WTC11 (cell line): ENCODE data around the gene SLC44A5. TPM values are rescaled to one million over a fixed set of nuclear protein-coding genes. Genes with fewer than 3 reads are reported as not detected.

Experiments
- ATAC-seq: fragments of 200-7000 bp; cut with Tn5 transposase; 2 replicates; pipeline ENCODE4 v1.10.0; 2021; ENCODE audit warnings: mild to moderate bottlenecking, moderate library complexity
- CTCF ChIA-PET: fragments of 300-600 bp; sonication (Branson Sonifier 250); formaldehyde crosslinking; loops from one replicate; lab custom pipeline; 2021; ENCODE audit warnings: antibody characterized with exemption; lab: Charles Lee
- POLR2A ChIA-PET: fragments of 350-600 bp; sonication (Branson Sonifier 250); formaldehyde crosslinking; loops from one replicate; lab custom pipeline; 2021; ENCODE audit warnings: antibody characterized with exemption; lab: Charles Lee
- DNase-seq: peaks from one replicate; pipeline ENCODE4 v3.0.0; 2021; ENCODE audit warnings: low spot score
- H3K27ac Mint-ChIP-seq: 2 replicates; pipeline ENCODE4 v1.8.0; 2021; ENCODE audit warnings: mixed read lengths
- H3K27me3 Mint-ChIP-seq: 2 replicates; pipeline ENCODE4 v1.8.0; 2021; ENCODE audit warnings: low read depth, mild to moderate bottlenecking, moderate library complexity, mixed read lengths
- H3K36me3 Mint-ChIP-seq: 2 replicates; pipeline ENCODE4 v1.8.0; 2021; ENCODE audit warnings: mixed read lengths
- H3K4me1 Mint-ChIP-seq: 2 replicates; pipeline ENCODE4 v1.8.0; 2022; ENCODE audit warnings: mixed read lengths
- H3K4me3 Mint-ChIP-seq: 2 replicates; pipeline ENCODE4 v1.8.0; 2021; ENCODE audit warnings: mild to moderate bottlenecking, moderate library complexity, mixed read lengths
- H3K9me3 Mint-ChIP-seq: 2 replicates; pipeline ENCODE4 v1.8.0; 2021; ENCODE audit warnings: mixed read lengths
- ETV6 ChIP-seq: sonication (generic); formaldehyde crosslinking; IDR thresholded peaks from 2 replicates; pipeline ENCODE4 v1.8.1; 2022; ENCODE audit warnings: mild to moderate bottlenecking, missing genetic modification reagents
- FOXK1 ChIP-seq: sonication (generic); formaldehyde crosslinking; IDR thresholded peaks from 2 replicates; pipeline ENCODE4 v1.8.0; 2022; ENCODE audit warnings: mild to moderate bottlenecking, moderate library complexity, missing genetic modification reagents
- MYBL2 ChIP-seq: sonication (generic); formaldehyde crosslinking; IDR thresholded peaks from 2 replicates; pipeline ENCODE4 v1.8.1; 2023; ENCODE audit warnings: mild to moderate bottlenecking, moderate library complexity, missing genetic modification reagents
- NFE2L1 ChIP-seq: sonication (generic); formaldehyde crosslinking; IDR thresholded peaks from 2 replicates; pipeline ENCODE4 v1.8.1; 2023; ENCODE audit warnings: missing genetic modification reagents
- NFYB ChIP-seq: sonication (generic); formaldehyde crosslinking; conservative IDR thresholded peaks from 2 replicates; pipeline ENCODE4 v1.8.0; 2022; ENCODE audit warnings: low read depth, missing genetic modification reagents
- NR1H2 ChIP-seq: sonication (generic); formaldehyde crosslinking; IDR thresholded peaks from 2 replicates; pipeline ENCODE4 v1.9.0; 2021; ENCODE audit warnings: mild to moderate bottlenecking, moderate library complexity, missing genetic modification reagents
- RORB ChIP-seq: fragments of 250-450 bp; sonication (Bioruptor Pico); IDR thresholded peaks from 2 replicates; pipeline ENCODE4 v1.9.0; 2021; ENCODE audit warnings: mild to moderate bottlenecking
- SMAD3 ChIP-seq: sonication (generic); formaldehyde crosslinking; IDR thresholded peaks from 2 replicates; pipeline ENCODE4 v1.8.0; 2022; ENCODE audit warnings: missing genetic modification reagents, mild to moderate bottlenecking, borderline replicate concordance
- SMAD4 ChIP-seq: sonication (generic); formaldehyde crosslinking; IDR thresholded peaks from 2 replicates; pipeline ENCODE4 v1.8.0; 2022; ENCODE audit warnings: mild to moderate bottlenecking, missing genetic modification reagents
- TEAD1 ChIP-seq: sonication (generic); formaldehyde crosslinking; IDR thresholded peaks from 2 replicates; pipeline ENCODE4 v1.8.0; 2022; ENCODE audit warnings: mild to moderate bottlenecking, missing genetic modification reagents
- TP53 ChIP-seq: sonication (generic); formaldehyde crosslinking; IDR thresholded peaks from 2 replicates; pipeline ENCODE4 v1.8.1; 2023; ENCODE audit warnings: mild to moderate bottlenecking, missing genetic modification reagents
- ZNF121 ChIP-seq: sonication (generic); formaldehyde crosslinking; IDR thresholded peaks from 2 replicates; pipeline ENCODE4 v1.8.0; 2023; ENCODE audit warnings: missing genetic modification reagents
- ZNF219 ChIP-seq: sonication (generic); formaldehyde crosslinking; IDR thresholded peaks from 2 replicates; pipeline ENCODE4 v1.8.0; 2023; ENCODE audit warnings: missing genetic modification reagents, mild to moderate bottlenecking, borderline replicate concordance
- ZNF263 ChIP-seq: sonication (generic); formaldehyde crosslinking; IDR thresholded peaks from 2 replicates; pipeline ENCODE4 v1.8.1; 2022; ENCODE audit warnings: low read depth, mild to moderate bottlenecking, moderate library complexity, missing genetic modification reagents
- ZNF317 ChIP-seq: sonication (generic); formaldehyde crosslinking; IDR thresholded peaks from 2 replicates; pipeline ENCODE4 v1.8.1; 2023; ENCODE audit warnings: low read depth, mild to moderate bottlenecking, moderate library complexity, missing genetic modification reagents, borderline replicate concordance
- ZNF396 ChIP-seq: fragments of 250-450 bp; sonication (Bioruptor Pico); IDR thresholded peaks from 2 replicates; pipeline ENCODE4 v1.8.0; 2021; ENCODE audit warnings: mild to moderate bottlenecking, moderate library complexity, borderline replicate concordance
- ZNF423 ChIP-seq: fragments of 250-450 bp; sonication (Bioruptor Pico); IDR thresholded peaks from 2 replicates; pipeline ENCODE4 v2.1.2; 2022; ENCODE audit warnings: mild to moderate bottlenecking, moderate library complexity
- total RNA-seq: library from RNA; stranded (reverse); gene quantifications from 3 replicates; pipeline ENCODE4 v1.2.3, GENCODE V29; 2021
- TF ChIP-seq, protein P1 (sequence below): sonication (generic); formaldehyde crosslinking; IDR thresholded peaks from 2 replicates; pipeline ENCODE4 v1.8.0; 2022; ENCODE audit warnings: mild to moderate bottlenecking, missing genetic modification reagents
- TF ChIP-seq, protein P2 (sequence below): sonication (generic); formaldehyde crosslinking; conservative IDR thresholded peaks from 2 replicates; pipeline ENCODE4 v1.8.1; 2022; ENCODE audit warnings: mild to moderate bottlenecking, missing genetic modification reagents
- TF ChIP-seq, protein P3 (sequence below): sonication (generic); formaldehyde crosslinking; conservative IDR thresholded peaks from 2 replicates; pipeline ENCODE4 v1.8.1; 2023; ENCODE audit warnings: mild to moderate bottlenecking, low read depth, missing genetic modification reagents, moderate library complexity
- TF ChIP-seq, protein P4 (sequence below): fragments of 250-450 bp; sonication (Bioruptor Pico); IDR thresholded peaks from 2 replicates; pipeline ENCODE4 v1.9.0; 2021; ENCODE audit warnings: moderate library complexity, mild to moderate bottlenecking, inconsistent platforms, borderline replicate concordance
- TF ChIP-seq, protein P5 (sequence below): sonication (generic); formaldehyde crosslinking; IDR thresholded peaks from 2 replicates; pipeline ENCODE4 v1.8.0; 2022; ENCODE audit warnings: missing genetic modification reagents
- TF ChIP-seq, protein P6 (sequence below): sonication (generic); formaldehyde crosslinking; IDR thresholded peaks from 2 replicates; pipeline ENCODE4 v1.8.1; 2022; ENCODE audit warnings: low read depth, missing genetic modification reagents, borderline replicate concordance
- TF ChIP-seq, protein P7 (sequence below): sonication (generic); formaldehyde crosslinking; IDR thresholded peaks from 2 replicates; pipeline ENCODE4 v1.8.0; 2022; ENCODE audit warnings: mild to moderate bottlenecking, missing genetic modification reagents

Gene SLC44A5
- total RNA-seq, 1 experiment from 2014 or later = 1.8 TPM

DNA sequence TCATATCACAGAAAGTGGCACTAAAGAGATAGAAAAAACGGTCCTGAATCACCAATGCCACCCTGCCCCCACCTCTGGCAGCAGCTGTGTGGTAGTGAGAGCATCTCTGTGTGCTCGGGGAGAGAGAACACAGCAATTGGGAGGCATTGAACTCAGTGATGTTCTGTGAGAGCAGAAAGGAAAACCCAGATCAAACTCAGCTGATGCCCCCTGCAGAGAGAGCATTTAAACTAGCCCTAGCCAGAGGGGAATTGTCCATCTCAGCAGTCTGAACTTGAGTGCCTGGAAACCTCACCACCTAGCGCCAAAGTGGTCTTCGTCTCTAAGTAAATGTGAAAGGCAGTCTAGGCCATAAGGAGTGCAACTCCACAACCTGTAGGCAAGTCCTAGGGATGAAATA lies 21.3 kb downstream of the SLC44A5 start:
- no peaks in the 10 kb centered on the region for H3K36me3 Mint-ChIP-seq
- peaks cover 23% of the 10 kb centered on the region for H3K4me1 Mint-ChIP-seq
- H3K9me3 Mint-ChIP-seq = peaks cover 6% of the 10 kb centered on the region
- CTCF ChIA-PET = interaction anchor here (0.9 to 1.3 kb wide), 3 partner anchors 26 to 357 kb away, joined by 3 to 5 read pairs (median 4); no protein-coding TSS in a partner anchor
- ATAC-seq (peak; percentile 43), DNase-seq (no peak)
- TF ChIP-seq, protein P1, sequence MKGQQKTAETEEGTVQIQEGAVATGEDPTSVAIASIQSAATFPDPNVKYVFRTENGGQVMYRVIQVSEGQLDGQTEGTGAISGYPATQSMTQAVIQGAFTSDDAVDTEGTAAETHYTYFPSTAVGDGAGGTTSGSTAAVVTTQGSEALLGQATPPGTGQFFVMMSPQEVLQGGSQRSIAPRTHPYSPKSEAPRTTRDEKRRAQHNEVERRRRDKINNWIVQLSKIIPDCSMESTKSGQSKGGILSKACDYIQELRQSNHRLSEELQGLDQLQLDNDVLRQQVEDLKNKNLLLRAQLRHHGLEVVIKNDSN (CRISPR knock-in tag) = no peak
- TF ChIP-seq, protein P2, sequence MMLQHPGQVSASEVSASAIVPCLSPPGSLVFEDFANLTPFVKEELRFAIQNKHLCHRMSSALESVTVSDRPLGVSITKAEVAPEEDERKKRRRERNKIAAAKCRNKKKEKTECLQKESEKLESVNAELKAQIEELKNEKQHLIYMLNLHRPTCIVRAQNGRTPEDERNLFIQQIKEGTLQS (CRISPR knock-in tag) = no peak
- TF ChIP-seq, protein P3, sequence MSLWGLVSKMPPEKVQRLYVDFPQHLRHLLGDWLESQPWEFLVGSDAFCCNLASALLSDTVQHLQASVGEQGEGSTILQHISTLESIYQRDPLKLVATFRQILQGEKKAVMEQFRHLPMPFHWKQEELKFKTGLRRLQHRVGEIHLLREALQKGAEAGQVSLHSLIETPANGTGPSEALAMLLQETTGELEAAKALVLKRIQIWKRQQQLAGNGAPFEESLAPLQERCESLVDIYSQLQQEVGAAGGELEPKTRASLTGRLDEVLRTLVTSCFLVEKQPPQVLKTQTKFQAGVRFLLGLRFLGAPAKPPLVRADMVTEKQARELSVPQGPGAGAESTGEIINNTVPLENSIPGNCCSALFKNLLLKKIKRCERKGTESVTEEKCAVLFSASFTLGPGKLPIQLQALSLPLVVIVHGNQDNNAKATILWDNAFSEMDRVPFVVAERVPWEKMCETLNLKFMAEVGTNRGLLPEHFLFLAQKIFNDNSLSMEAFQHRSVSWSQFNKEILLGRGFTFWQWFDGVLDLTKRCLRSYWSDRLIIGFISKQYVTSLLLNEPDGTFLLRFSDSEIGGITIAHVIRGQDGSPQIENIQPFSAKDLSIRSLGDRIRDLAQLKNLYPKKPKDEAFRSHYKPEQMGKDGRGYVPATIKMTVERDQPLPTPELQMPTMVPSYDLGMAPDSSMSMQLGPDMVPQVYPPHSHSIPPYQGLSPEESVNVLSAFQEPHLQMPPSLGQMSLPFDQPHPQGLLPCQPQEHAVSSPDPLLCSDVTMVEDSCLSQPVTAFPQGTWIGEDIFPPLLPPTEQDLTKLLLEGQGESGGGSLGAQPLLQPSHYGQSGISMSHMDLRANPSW = no peak
- TF ChIP-seq ETV6 (CRISPR knock-in tag) = no peak
- TF ChIP-seq TEAD1 (CRISPR knock-in tag) = no peak
- no peak for TF ChIP-seq NFYB (CRISPR knock-in tag)
- TF ChIP-seq ZNF317 (CRISPR knock-in tag) = no peak
- TF ChIP-seq NR1H2 (CRISPR knock-in tag) = no peak
- TF ChIP-seq, protein P4, sequence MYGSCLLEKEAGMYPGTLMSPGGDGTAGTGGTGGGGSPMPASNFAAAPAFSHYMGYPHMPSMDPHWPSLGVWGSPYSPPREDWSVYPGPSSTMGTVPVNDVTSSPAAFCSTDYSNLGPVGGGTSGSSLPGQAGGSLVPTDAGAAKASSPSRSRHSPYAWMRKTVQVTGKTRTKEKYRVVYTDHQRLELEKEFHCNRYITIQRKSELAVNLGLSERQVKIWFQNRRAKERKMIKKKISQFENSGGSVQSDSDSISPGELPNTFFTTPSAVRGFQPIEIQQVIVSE = no peak
- H3K27ac Mint-ChIP-seq = no peak overlapping the region
- POLR2A ChIA-PET = no interaction called here
- no peak overlapping the region for H3K4me3 Mint-ChIP-seq
- H3K27me3 Mint-ChIP-seq = no peaks in the 10 kb centered on the region; the same call in 1 of the 2 replicates

DNA sequence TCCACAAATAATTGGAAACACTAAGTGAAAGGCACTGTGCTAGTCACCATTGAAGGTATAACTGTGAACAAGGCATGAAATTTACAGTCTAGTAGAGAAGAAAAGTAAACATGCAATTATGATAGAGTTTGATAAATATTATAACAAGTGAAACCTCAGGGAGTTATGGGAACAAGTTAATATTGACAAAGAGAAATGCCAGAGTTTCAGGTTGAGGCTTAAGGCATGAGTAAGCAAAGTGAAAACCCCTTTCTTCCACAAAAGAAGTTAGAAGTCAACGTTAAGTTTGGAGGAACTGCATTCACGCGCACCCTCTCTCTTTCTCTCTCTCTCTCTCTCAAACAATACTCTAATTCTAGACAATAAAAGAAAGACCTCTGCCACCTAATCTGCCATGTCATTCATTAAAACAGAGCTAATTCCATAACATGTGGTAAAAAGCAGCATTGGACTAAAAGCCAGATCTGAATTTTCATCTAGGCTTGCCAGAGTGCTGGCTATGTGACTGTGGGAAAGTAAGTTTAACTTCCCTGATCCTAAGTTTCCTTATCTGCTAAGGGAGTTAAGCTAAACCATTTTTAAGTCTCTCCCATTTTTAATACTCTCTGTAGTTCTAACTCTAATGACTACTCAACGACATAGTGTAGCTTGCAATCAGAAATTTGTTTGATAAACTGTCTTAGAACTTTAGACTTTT lies 22.0 kb downstream of the SLC44A5 start:
- H3K4me1 Mint-ChIP-seq = peaks cover 23% of the 10 kb centered on the region
- peaks cover 6% of the 10 kb centered on the region for H3K9me3 Mint-ChIP-seq
- H3K36me3 Mint-ChIP-seq = no peaks in the 10 kb centered on the region
- DNase-seq (no peak), ATAC-seq (no peak)
- no peaks in the 10 kb centered on the region; the same call in 1 of the 2 replicates for H3K27me3 Mint-ChIP-seq
- TF ChIP-seq MYBL2 (CRISPR knock-in tag) = no peak
- TF ChIP-seq ZNF121 (CRISPR knock-in tag) = no peak
- no peak for TF ChIP-seq FOXK1 (CRISPR knock-in tag)
- no peak for TF ChIP-seq ZNF219 (CRISPR knock-in tag)
- TF ChIP-seq, protein P5, sequence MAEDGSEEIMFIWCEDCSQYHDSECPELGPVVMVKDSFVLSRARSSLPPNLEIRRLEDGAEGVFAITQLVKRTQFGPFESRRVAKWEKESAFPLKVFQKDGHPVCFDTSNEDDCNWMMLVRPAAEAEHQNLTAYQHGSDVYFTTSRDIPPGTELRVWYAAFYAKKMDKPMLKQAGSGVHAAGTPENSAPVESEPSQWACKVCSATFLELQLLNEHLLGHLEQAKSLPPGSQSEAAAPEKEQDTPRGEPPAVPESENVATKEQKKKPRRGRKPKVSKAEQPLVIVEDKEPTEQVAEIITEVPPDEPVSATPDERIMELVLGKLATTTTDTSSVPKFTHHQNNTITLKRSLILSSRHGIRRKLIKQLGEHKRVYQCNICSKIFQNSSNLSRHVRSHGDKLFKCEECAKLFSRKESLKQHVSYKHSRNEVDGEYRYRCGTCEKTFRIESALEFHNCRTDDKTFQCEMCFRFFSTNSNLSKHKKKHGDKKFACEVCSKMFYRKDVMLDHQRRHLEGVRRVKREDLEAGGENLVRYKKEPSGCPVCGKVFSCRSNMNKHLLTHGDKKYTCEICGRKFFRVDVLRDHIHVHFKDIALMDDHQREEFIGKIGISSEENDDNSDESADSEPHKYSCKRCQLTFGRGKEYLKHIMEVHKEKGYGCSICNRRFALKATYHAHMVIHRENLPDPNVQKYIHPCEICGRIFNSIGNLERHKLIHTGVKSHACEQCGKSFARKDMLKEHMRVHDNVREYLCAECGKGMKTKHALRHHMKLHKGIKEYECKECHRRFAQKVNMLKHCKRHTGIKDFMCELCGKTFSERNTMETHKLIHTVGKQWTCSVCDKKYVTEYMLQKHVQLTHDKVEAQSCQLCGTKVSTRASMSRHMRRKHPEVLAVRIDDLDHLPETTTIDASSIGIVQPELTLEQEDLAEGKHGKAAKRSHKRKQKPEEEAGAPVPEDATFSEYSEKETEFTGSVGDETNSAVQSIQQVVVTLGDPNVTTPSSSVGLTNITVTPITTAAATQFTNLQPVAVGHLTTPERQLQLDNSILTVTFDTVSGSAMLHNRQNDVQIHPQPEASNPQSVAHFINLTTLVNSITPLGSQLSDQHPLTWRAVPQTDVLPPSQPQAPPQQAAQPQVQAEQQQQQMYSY (CRISPR knock-in tag) = no peak
- TF ChIP-seq ZNF396 (CRISPR knock-in tag) = no peak
- no peak for TF ChIP-seq ZNF263 (CRISPR knock-in tag)
- no peak for TF ChIP-seq ZNF423
- TF ChIP-seq, protein P6, sequence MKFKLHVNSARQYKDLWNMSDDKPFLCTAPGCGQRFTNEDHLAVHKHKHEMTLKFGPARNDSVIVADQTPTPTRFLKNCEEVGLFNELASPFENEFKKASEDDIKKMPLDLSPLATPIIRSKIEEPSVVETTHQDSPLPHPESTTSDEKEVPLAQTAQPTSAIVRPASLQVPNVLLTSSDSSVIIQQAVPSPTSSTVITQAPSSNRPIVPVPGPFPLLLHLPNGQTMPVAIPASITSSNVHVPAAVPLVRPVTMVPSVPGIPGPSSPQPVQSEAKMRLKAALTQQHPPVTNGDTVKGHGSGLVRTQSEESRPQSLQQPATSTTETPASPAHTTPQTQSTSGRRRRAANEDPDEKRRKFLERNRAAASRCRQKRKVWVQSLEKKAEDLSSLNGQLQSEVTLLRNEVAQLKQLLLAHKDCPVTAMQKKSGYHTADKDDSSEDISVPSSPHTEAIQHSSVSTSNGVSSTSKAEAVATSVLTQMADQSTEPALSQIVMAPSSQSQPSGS (CRISPR knock-in tag) = no peak
- TF ChIP-seq TP53 (CRISPR knock-in tag) = no peak
- TF ChIP-seq SMAD3 = no peak
- TF ChIP-seq NFE2L1 (CRISPR knock-in tag) = no peak
- no peak for TF ChIP-seq SMAD4 (CRISPR knock-in tag)
- TF ChIP-seq, protein P7, sequence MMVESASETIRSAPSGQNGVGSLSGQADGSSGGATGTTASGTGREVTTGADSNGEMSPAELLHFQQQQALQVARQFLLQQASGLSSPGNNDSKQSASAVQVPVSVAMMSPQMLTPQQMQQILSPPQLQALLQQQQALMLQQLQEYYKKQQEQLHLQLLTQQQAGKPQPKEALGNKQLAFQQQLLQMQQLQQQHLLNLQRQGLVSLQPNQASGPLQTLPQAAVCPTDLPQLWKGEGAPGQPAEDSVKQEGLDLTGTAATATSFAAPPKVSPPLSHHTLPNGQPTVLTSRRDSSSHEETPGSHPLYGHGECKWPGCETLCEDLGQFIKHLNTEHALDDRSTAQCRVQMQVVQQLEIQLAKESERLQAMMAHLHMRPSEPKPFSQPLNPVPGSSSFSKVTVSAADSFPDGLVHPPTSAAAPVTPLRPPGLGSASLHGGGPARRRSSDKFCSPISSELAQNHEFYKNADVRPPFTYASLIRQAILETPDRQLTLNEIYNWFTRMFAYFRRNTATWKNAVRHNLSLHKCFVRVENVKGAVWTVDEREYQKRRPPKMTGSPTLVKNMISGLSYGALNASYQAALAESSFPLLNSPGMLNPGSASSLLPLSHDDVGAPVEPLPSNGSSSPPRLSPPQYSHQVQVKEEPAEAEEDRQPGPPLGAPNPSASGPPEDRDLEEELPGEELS (CRISPR knock-in tag) = no peak
- no peak for TF ChIP-seq RORB (CRISPR knock-in tag)
- no peak overlapping the region for H3K4me3 Mint-ChIP-seq
- ChIA-PET POLR2A (no interaction called here), CTCF (interaction anchor here (0.8 kb wide), 1 partner anchor 26 kb away, joined by 3 read pairs; no protein-coding TSS in a partner anchor)
- no peak overlapping the region for H3K27ac Mint-ChIP-seq
